ENCODE measurements around the gene MYO1D. TPM values are rescaled to one million over a fixed set of nuclear protein-coding genes. Genes with fewer than 3 reads are reported as not detected.

The MYO1D gene
- polyA plus RNA-seq, 1 donor from 2014 or later: 11.6 TPM

GRCh38 chr17:32877164-32877764 is 340 bp upstream of the MYO1D start:
- H3K9me3 Mint-ChIP-seq: no peaks in the 10 kb centered on the region
- peak overlapping the region; percentile 91 to 95 (median 94) for H3K27ac Mint-ChIP-seq
- H3K4me3 Mint-ChIP-seq: peak overlapping the region; percentile 82 to 93 (median 92)
- peaks cover 8% of the 10 kb centered on the region for H3K36me3 Mint-ChIP-seq
- H3K4me1 Mint-ChIP-seq: peaks cover 4 to 14% (median 13%) of the 10 kb centered on the region in 3 donors
- H3K27me3 Mint-ChIP-seq: peaks cover 3% of the 10 kb centered on the region

GRCh38 chr17:32875923-32876416 is 954 bp downstream of the MYO1D start:
- H3K36me3 Mint-ChIP-seq: peaks cover 7% of the 10 kb centered on the region
- H3K27ac Mint-ChIP-seq: peak overlapping the region; percentile 74 to 88 (median 86)
- peaks cover 2% of the 10 kb centered on the region for H3K27me3 Mint-ChIP-seq
- H3K4me3 Mint-ChIP-seq: peak overlapping the region; percentile 90 to 97 (median 96)
- peaks cover 11 to 21% (median 19%) of the 10 kb centered on the region in 3 donors for H3K4me1 Mint-ChIP-seq
- H3K9me3 Mint-ChIP-seq: no peaks in the 10 kb centered on the region

- Mint-ChIP-seq H3K4me3 (peak overlapping the region; percentile 90 to 97 (median 96)), H3K36me3 (peaks cover 5% of the 10 kb centered on the region), H3K27me3 (no peaks in the 10 kb centered on the region), H3K27ac (peak overlapping the region in 1 of 3 donors; percentile 88), H3K9me3 (no peaks in the 10 kb centered on the region), H3K4me1 (peaks cover 14 to 23% (median 21%) of the 10 kb centered on the region in 3 donors)
Measured at GRCh38 chr17:32875230-32875917, 1.6 kb downstream of the MYO1D start.

GRCh38 chr17:32873114-32873513 is 3.8 kb downstream of the MYO1D start:
- no peaks in the 10 kb centered on the region for H3K9me3 Mint-ChIP-seq
- H3K36me3 Mint-ChIP-seq: no peaks in the 10 kb centered on the region
- peaks cover 14 to 23% (median 22%) of the 10 kb centered on the region in 3 donors for H3K4me1 Mint-ChIP-seq
- peak overlapping the region in 1 of 3 donors; percentile 66 for H3K27ac Mint-ChIP-seq
- H3K27me3 Mint-ChIP-seq: no peaks in the 10 kb centered on the region
- peak overlapping the region in 1 of 4 donors; percentile 69 for H3K4me3 Mint-ChIP-seq

- H3K27ac Mint-ChIP-seq: no peak overlapping the region
- peaks cover 14 to 22% (median 19%) of the 10 kb centered on the region in 3 donors for H3K4me1 Mint-ChIP-seq
- H3K27me3 Mint-ChIP-seq: no peaks in the 10 kb centered on the region
- peak overlapping the region in 1 of 4 donors; percentile 2 for H3K4me3 Mint-ChIP-seq
- H3K36me3 Mint-ChIP-seq: peaks cover 2% of the 10 kb centered on the region
- H3K9me3 Mint-ChIP-seq: no peaks in the 10 kb centered on the region
Measured at GRCh38 chr17:32871746-32872145, 5.2 kb downstream of the MYO1D start.

GRCh38 chr17:32870969-32871368 is 6.0 kb downstream of the MYO1D start:
- no peak overlapping the region for H3K27ac Mint-ChIP-seq
- peaks cover 14 to 19% (median 18%) of the 10 kb centered on the region in 3 donors for H3K4me1 Mint-ChIP-seq
- H3K9me3 Mint-ChIP-seq: no peaks in the 10 kb centered on the region
- peak overlapping the region in 1 of 4 donors; percentile 2 for H3K4me3 Mint-ChIP-seq
- peaks cover 2% of the 10 kb centered on the region for H3K36me3 Mint-ChIP-seq
- H3K27me3 Mint-ChIP-seq: no peaks in the 10 kb centered on the region

- Mint-ChIP-seq H3K27ac (no peak overlapping the region), H3K36me3 (peaks cover 2% of the 10 kb centered on the region), H3K27me3 (peaks cover 2% of the 10 kb centered on the region), H3K4me1 (peaks cover 14 to 18% (median 14%) of the 10 kb centered on the region in 3 donors), H3K9me3 (no peaks in the 10 kb centered on the region), H3K4me3 (no peak overlapping the region)
Measured at GRCh38 chr17:32870027-32870670, 6.8 kb downstream of the MYO1D start.

GRCh38 chr17:32869345-32870026 is 7.4 kb downstream of the MYO1D start:
- peaks cover 2% of the 10 kb centered on the region for H3K27me3 Mint-ChIP-seq
- no peak overlapping the region for H3K4me3 Mint-ChIP-seq
- no peak overlapping the region for H3K27ac Mint-ChIP-seq
- peaks cover 2% of the 10 kb centered on the region for H3K36me3 Mint-ChIP-seq
- no peaks in the 10 kb centered on the region for H3K9me3 Mint-ChIP-seq
- peaks cover 14 to 18% (median 14%) of the 10 kb centered on the region in 3 donors for H3K4me1 Mint-ChIP-seq

GRCh38 chr17:32865141-32865540 is 11.8 kb downstream of the MYO1D start:
- Mint-ChIP-seq H3K27ac (no peak overlapping the region), H3K27me3 (peaks cover 2% of the 10 kb centered on the region), H3K4me3 (no peak overlapping the region), H3K4me1 (peaks cover 0 to 7% (median 1%) of the 10 kb centered on the region in 3 donors), H3K9me3 (no peaks in the 10 kb centered on the region), H3K36me3 (peaks cover 5% of the 10 kb centered on the region)

- H3K36me3 Mint-ChIP-seq: peaks cover 5% of the 10 kb centered on the region
- H3K9me3 Mint-ChIP-seq: no peaks in the 10 kb centered on the region
- H3K4me3 Mint-ChIP-seq: no peak overlapping the region
- H3K27me3 Mint-ChIP-seq: peaks cover 2% of the 10 kb centered on the region
- peaks cover 0 to 7% (median 4%) of the 10 kb centered on the region in 3 donors for H3K4me1 Mint-ChIP-seq
- H3K27ac Mint-ChIP-seq: no peak overlapping the region
Measured at GRCh38 chr17:32863559-32863958, 13.4 kb downstream of the MYO1D start.

GRCh38 chr17:32862940-32863339 is 14.0 kb downstream of the MYO1D start:
- Mint-ChIP-seq H3K27ac (no peak overlapping the region), H3K4me1 (peaks cover 0 to 6% (median 4%) of the 10 kb centered on the region in 3 donors), H3K9me3 (no peaks in the 10 kb centered on the region), H3K36me3 (peaks cover 4% of the 10 kb centered on the region), H3K4me3 (no peak overlapping the region), H3K27me3 (peaks cover 2% of the 10 kb centered on the region)

- no peaks in the 10 kb centered on the region for H3K9me3 Mint-ChIP-seq
- H3K4me1 Mint-ChIP-seq: peaks cover 0 to 8% (median 4%) of the 10 kb centered on the region in 3 donors
- peaks cover 2% of the 10 kb centered on the region for H3K27me3 Mint-ChIP-seq
- peaks cover 6% of the 10 kb centered on the region for H3K36me3 Mint-ChIP-seq
- H3K4me3 Mint-ChIP-seq: peak overlapping the region in 1 of 4 donors; percentile 13
- no peak overlapping the region for H3K27ac Mint-ChIP-seq
Measured at GRCh38 chr17:32861981-32862380, 14.9 kb downstream of the MYO1D start.

- H3K9me3 Mint-ChIP-seq: no peaks in the 10 kb centered on the region
- peaks cover 0 to 8% (median 4%) of the 10 kb centered on the region in 3 donors for H3K4me1 Mint-ChIP-seq
- H3K36me3 Mint-ChIP-seq: peaks cover 6% of the 10 kb centered on the region
- no peak overlapping the region for H3K4me3 Mint-ChIP-seq
- no peak overlapping the region for H3K27ac Mint-ChIP-seq
- no peaks in the 10 kb centered on the region for H3K27me3 Mint-ChIP-seq
Measured at GRCh38 chr17:32859857-32860525, 16.9 kb downstream of the MYO1D start.

GRCh38 chr17:32855620-32856019 is 21.3 kb downstream of the MYO1D start:
- Mint-ChIP-seq H3K4me3 (no peak overlapping the region), H3K36me3 (peaks cover 2% of the 10 kb centered on the region), H3K9me3 (peaks cover 0 to 2% (median 0%) of the 10 kb centered on the region in 3 donors), H3K27ac (no peak overlapping the region), H3K27me3 (no peaks in the 10 kb centered on the region), H3K4me1 (peaks cover 5 to 9% (median 8%) of the 10 kb centered on the region in 3 donors)
